Liver (tissue), 3 donors: Measurements from ENCODE around the gene HELZ2.

Experiments used
- ATF3 ChIP-seq: IDR thresholded peaks from 2 replicates; pipeline ENCODE4 v1.6.1; 2016; ENCODE audit warnings: antibody characterized with exemption
- CTCF ChIP-seq: fragments of 150-350 bp; IDR thresholded peaks from 2 replicates; pipeline ENCODE4 v1.5.1; 2017; ENCODE audit warnings: improper control_type of control experiment, low read depth, low read length; ENCODE audit not compliant: missing input control
- EGR1 ChIP-seq, 2 donors: IDR thresholded peaks; 2 replicates each; pipeline ENCODE4 v1.6.1; 2016 to 2018; ENCODE audit warnings: antibody characterized with exemption in 2 of 2, low read depth in 2 of 2
- HNF4G ChIP-seq: IDR thresholded peaks from 2 replicates; pipeline ENCODE4 v1.6.1; 2016; ENCODE audit warnings: antibody characterized with exemption
- JUND ChIP-seq, 2 donors: IDR thresholded peaks; 2 replicates each; pipeline ENCODE4 v1.6.1; 2016; ENCODE audit warnings: antibody characterized with exemption in 2 of 2
- MAX ChIP-seq: IDR thresholded peaks from 2 replicates; pipeline ENCODE4 v1.6.1; 2016; ENCODE audit warnings: antibody characterized with exemption
- NR2F2 ChIP-seq: IDR thresholded peaks from 2 replicates; pipeline ENCODE4 v1.6.1; 2016; ENCODE audit warnings: antibody characterized with exemption
- REST ChIP-seq: IDR thresholded peaks from 2 replicates; pipeline ENCODE4 v1.6.1; 2016; ENCODE audit warnings: antibody characterized with exemption, mild to moderate bottlenecking
- RXRA ChIP-seq, 2 donors: IDR thresholded peaks; 2 replicates each; pipeline ENCODE4 v1.6.1; 2017 to 2018; ENCODE audit warnings: antibody characterized with exemption in 2 of 2, mild to moderate bottlenecking in 1 of 2
- SP1 ChIP-seq: IDR thresholded peaks from 2 replicates; pipeline ENCODE4 v1.6.1; 2018; ENCODE audit warnings: antibody characterized with exemption, mild to moderate bottlenecking
- TAF1 ChIP-seq: conservative IDR thresholded peaks from 2 replicates; pipeline ENCODE4 v1.6.1; 2016; ENCODE audit warnings: antibody characterized with exemption, mild to moderate bottlenecking
- YY1 ChIP-seq: IDR thresholded peaks from 2 replicates; pipeline ENCODE4 v1.6.1; 2016; ENCODE audit warnings: antibody characterized with exemption, mild to moderate bottlenecking
- donor health status: healthy.
- donor health status: healthy.

GRCh38 chr20:63556873-63557478, 17.1 kb downstream of the HELZ2 start:
- TF ChIP-seq RXRA (IDR thresholded peaks at IDR 0.05) (no peak), CTCF (no peak), EGR1 (IDR thresholded peaks at IDR 0.05; ENCODE audit: low read depth in 2 of 2) (no peak), MAX (no peak), ATF3 (no peak), HNF4G (no peak), SP1 (no peak), REST (no peak), JUND (IDR thresholded peaks at IDR 0.05) (no peak), NR2F2 (no peak), YY1 (no peak), TAF1 (no peak)
